GM12878 (cell line): ENCODE measurements around the gene ABCB8. TPM values are rescaled to one million over a fixed set of nuclear protein-coding genes. Genes with fewer than 3 reads are reported as not detected.

Experiments used
- ATAC-seq: fragments of 200-7000 bp; cut with Tn5 transposase; 3 replicates; pipeline ENCODE4 v1.9.1; 2020; ENCODE audit warnings: mild to moderate bottlenecking, moderate library complexity
- BruUV-seq: library from RNA; stranded (reverse); fragments of 400-500 nt; replicated peaks from 2 replicates; lab custom pipeline; 2021; lab: Mats Ljungman, UMichigan
- CTCF ChIA-PET: fragments of 300-600 bp; sonication (Branson Sonifier 250); formaldehyde crosslinking; extraction: SDS; loops from one replicate; lab custom pipeline; 2021; ENCODE audit warnings: inconsistent platforms; lab: Yijun Ruan, JAX
- POLR2A ChIA-PET: fragments of 350-600 bp; formaldehyde crosslinking; extraction: SDS; loops from one replicate; lab custom pipeline; 2021; ENCODE audit warnings: inconsistent platforms; lab: Charles Lee
- RAD21 ChIA-PET: fragments of 300-600 bp; sonication (Branson Sonifier 250); formaldehyde crosslinking; loops from one replicate; lab custom pipeline; 2023; ENCODE audit warnings: antibody characterized with exemption; ENCODE audit not compliant: unreplicated experiment; lab: Charles Lee
- SMC1A ChIA-PET: fragments of 300-600 bp; sonication (Branson Sonifier 250); formaldehyde crosslinking; loops from one replicate; lab custom pipeline; 2023; ENCODE audit not compliant: unreplicated experiment, uncharacterized antibody; lab: Charles Lee
- DNase-seq: peaks from one replicate; pipeline ENCODE4 v3.0.0-alpha.2; 2011; ENCODE audit warnings: low read depth, low spot score
- FAIRE-seq: peaks from 3 replicates; lab custom pipeline; 2011; peaks lifted over from hg19 to GRCh38; lab: Jason Lieb, UNC
- H2AFZ ChIP-seq: 2 replicates; pipeline ENCODE4 v1.6.0; 2011; ENCODE audit warnings: low read depth, low read length, control low read depth; ENCODE audit not compliant: control insufficient read depth
- H3K27ac ChIP-seq: 2 replicates; pipeline ENCODE4 v1.5.1; 2011; ENCODE audit warnings: control low read depth; ENCODE audit not compliant: control insufficient read depth, insufficient read depth
- H3K27me3 ChIP-seq, 2 experiments: replicated peaks in 1 of 2; 2 replicates each; pipeline versions ENCODE4 v1.6.0 to v1.6.1; 2011; ENCODE audit warnings: low read length in 1 of 2; ENCODE audit not compliant: control insufficient read depth in 2 of 2, insufficient read depth in 2 of 2
- H3K36me3 ChIP-seq, 2 experiments: 2 replicates each; pipeline ENCODE4 v1.5.1; 2011; ENCODE audit warnings: low read length in 1 of 2; ENCODE audit not compliant: control insufficient read depth in 2 of 2, insufficient read depth in 2 of 2
- H3K4me1 ChIP-seq: 2 replicates; pipeline ENCODE4 v1.6.1; 2011; ENCODE audit warnings: mild to moderate bottlenecking, low read length, moderate library complexity, mixed read lengths; ENCODE audit not compliant: control insufficient read depth, insufficient read depth
- H3K4me2 ChIP-seq: 2 replicates; pipeline ENCODE4 v1.6.0; 2011; ENCODE audit warnings: control low read depth; ENCODE audit not compliant: control insufficient read depth, insufficient read depth
- H3K4me3 ChIP-seq: fragments of 200-600 bp; sonication (generic); 2 replicates; pipeline ENCODE4 v1.5.1; 2016
- H3K79me2 ChIP-seq: 2 replicates; pipeline ENCODE4 v1.6.0; 2011; ENCODE audit warnings: low read length; ENCODE audit not compliant: control insufficient read depth, insufficient read depth
- H3K9ac ChIP-seq: 2 replicates; pipeline ENCODE4 v1.8.0; 2011; ENCODE audit warnings: low read length, control low read depth, mixed read lengths; ENCODE audit not compliant: control insufficient read depth, insufficient read depth
- H3K9me3 ChIP-seq: replicated peaks from 3 replicates; pipeline ENCODE4 v1.5.1; 2011; ENCODE audit warnings: mild to moderate bottlenecking, low read length; ENCODE audit not compliant: control insufficient read depth, insufficient read depth
- H4K20me1 ChIP-seq: 2 replicates; pipeline ENCODE4 v1.6.0; 2011; ENCODE audit not compliant: control insufficient read depth, insufficient read depth
- BMI1 ChIP-seq: fragments of 450-650 bp; IDR thresholded peaks from 2 replicates; pipeline ENCODE4 v1.6.1; 2016; ENCODE audit warnings: mild to moderate bottlenecking, moderate library complexity, borderline replicate concordance
- CHD4 ChIP-seq: fragments of 200-600 bp; sonication (generic); IDR thresholded peaks from 2 replicates; pipeline ENCODE4 v1.6.1; 2016; ENCODE audit warnings: mild to moderate bottlenecking
- RAD51 ChIP-seq: fragments of 450-650 bp; IDR thresholded peaks from 2 replicates; pipeline ENCODE4 v1.6.1; 2016; ENCODE audit warnings: moderate library complexity, mild to moderate bottlenecking, inconsistent platforms
- STAT1 ChIP-seq: fragments of 450-650 bp; conservative IDR thresholded peaks from 2 replicates; pipeline ENCODE4 v1.6.1; 2014; ENCODE audit warnings: antibody characterized with exemption, mild to moderate bottlenecking
- TCF7 ChIP-seq: IDR thresholded peaks from 2 replicates; pipeline ENCODE4 v1.6.1; 2014; ENCODE audit warnings: antibody characterized with exemption, borderline replicate concordance
- ZNF207 ChIP-seq: fragments of 450-650 bp; IDR thresholded peaks from 2 replicates; pipeline ENCODE4 v1.6.1; 2014; ENCODE audit warnings: antibody characterized with exemption, mild to moderate bottlenecking, borderline replicate concordance
- WGBS: methylation state at CpG from one replicate; pipeline ENCODE4 v1.1.6; 2016; ENCODE audit warnings: low lambda C conversion rate; ENCODE audit not compliant: insufficient replicate concordance, insufficient coverage; ENCODE audit errors: missing lambda C conversion rate; 5-methylcytosine and 5-hydroxymethylcytosine counted together
- in situ Hi-C: fragments of 300-500 bp; cut with MboI; formaldehyde crosslinking; loops from 9 replicates; pipeline ENCODE4 v1.14.3; 2018; ENCODE audit warnings: mixed read lengths
- intact Hi-C: fragments of 100-400 bp; cut with micrococcal nuclease; formaldehyde crosslinking; loops from one replicate; pipeline ENCODE4 v1.14.2; 2022; ENCODE audit not compliant: unreplicated experiment
- polyA plus RNA-seq, 11 experiments: library from polyadenylated mRNA; depleted of rRNA in 4 of 11; unstranded in 6 of 11; stranded (reverse) in 5 of 11; fragments of >200 nt; fragmentation: Nextera tagmentation in 4 of 11; fragmentation: Illumina TruSeq in 1 of 11; extraction: Ambion mirVana in 4 of 11; extraction: Trizol in 1 of 11; gene quantifications; 1 replicate in 1 of 11; 2 replicates in 10 of 11; pipeline versions ENCODE4 v1.2.1 to v1.2.3, GENCODE V29; 2011 to 2016; ENCODE audit warnings: inconsistent platforms in 2 of 11, missing spikeins in 2 of 11, low read depth in 1 of 11
- total RNA-seq, 4 experiments: library from RNA; depleted of rRNA in 3 of 4; stranded (reverse); fragments of >200 nt in 3 of 4; fragmentation: Illumina TruSeq in 1 of 4; extraction: Trizol in 1 of 4; gene quantifications; 2 replicates each; pipeline versions ENCODE4 v1.2.1 to v1.2.3, GENCODE V29; 2013 to 2021
- TF ChIP-seq, protein P1 (sequence below): fragments of 450-650 bp; IDR thresholded peaks from 2 replicates; pipeline ENCODE4 v1.6.1; 2014; ENCODE audit warnings: mild to moderate bottlenecking

The ABCB8 gene
- total and polyA plus RNA-seq, 10 of the 15 experiments (the other 5 are each of a cell fraction or from before 2014, with no cell fraction given) = 0.77 to 34.8 (median 18.9) TPM

DNA sequence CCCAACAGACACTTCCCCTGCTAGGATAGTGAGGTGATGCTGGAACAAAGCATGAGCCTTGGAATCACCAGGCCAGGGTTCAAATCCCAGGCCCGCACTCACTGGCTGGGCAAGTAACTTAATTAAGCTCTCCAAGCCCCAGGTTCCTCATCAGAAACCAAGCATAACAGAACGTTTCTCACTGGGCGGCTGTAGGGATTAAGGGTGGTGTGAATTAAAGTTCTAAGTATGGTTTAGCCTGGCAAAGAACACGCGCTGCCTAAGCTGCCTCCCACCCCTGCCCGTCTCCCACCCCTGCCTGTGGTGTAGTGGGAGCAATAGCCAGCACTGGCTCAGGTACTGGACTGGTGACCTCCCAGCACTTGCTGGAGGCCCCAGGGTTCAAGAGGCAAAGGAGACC, 36.7 kb downstream of the ABCB8 start:
- no peak overlapping the region for H3K4me3 ChIP-seq
- ATAC-seq = no peak
- in situ Hi-C loops = no loop called here
- intact Hi-C loops = no loop called here
- peaks cover 11 to 12% of the 10 kb centered on the region in 2 experiments; a peak in 3 of 4 replicates for H3K36me3 ChIP-seq
- POLR2A ChIA-PET = no interaction called here
- SMC1A ChIA-PET = no interaction called here
- H3K9ac ChIP-seq = no peak overlapping the region
- TF ChIP-seq STAT1 = no peak
- no peak for TF ChIP-seq CHD4
- no peak for TF ChIP-seq ZNF207
- no TSS peak for BruUV-seq
- RAD21 ChIA-PET = no interaction called here
- H4K20me1 ChIP-seq = no peaks in the 10 kb centered on the region
- WGBS = 68% methylated on average over 6 of the region's 6 CpGs
- H2AFZ ChIP-seq = no peak overlapping the region
- DNase-seq = no peak
- FAIRE-seq = no peak
- no peak overlapping the region for H3K27ac ChIP-seq
- no peak overlapping the region for H3K4me2 ChIP-seq
- peaks cover 7% of the 10 kb centered on the region for H3K4me1 ChIP-seq
- peaks cover 18% of the 10 kb centered on the region for H3K79me2 ChIP-seq
- CTCF ChIA-PET = no interaction called here
- H3K27me3 ChIP-seq = no peaks in the 10 kb centered on the region
- no peaks in the 10 kb centered on the region for H3K9me3 ChIP-seq

- peaks cover 7% of the 10 kb centered on the region for H3K4me1 ChIP-seq
- FAIRE-seq = no peak
- ChIA-PET SMC1A (no interaction called here), RAD21 (no interaction called here), POLR2A (no interaction called here), CTCF (no interaction called here)
- no peak overlapping the region for H3K4me3 ChIP-seq
- H3K27me3 ChIP-seq = no peaks in the 10 kb centered on the region
- WGBS = 87% methylated on average over 14 of the region's 14 CpGs
- H3K27ac ChIP-seq = no peak overlapping the region
- H3K36me3 ChIP-seq = peaks cover 11 to 16% of the 10 kb centered on the region in 2 experiments; a peak in 3 of 4 replicates
- H4K20me1 ChIP-seq = no peaks in the 10 kb centered on the region
- ATAC-seq = no peak
- TF ChIP-seq, protein P1, sequence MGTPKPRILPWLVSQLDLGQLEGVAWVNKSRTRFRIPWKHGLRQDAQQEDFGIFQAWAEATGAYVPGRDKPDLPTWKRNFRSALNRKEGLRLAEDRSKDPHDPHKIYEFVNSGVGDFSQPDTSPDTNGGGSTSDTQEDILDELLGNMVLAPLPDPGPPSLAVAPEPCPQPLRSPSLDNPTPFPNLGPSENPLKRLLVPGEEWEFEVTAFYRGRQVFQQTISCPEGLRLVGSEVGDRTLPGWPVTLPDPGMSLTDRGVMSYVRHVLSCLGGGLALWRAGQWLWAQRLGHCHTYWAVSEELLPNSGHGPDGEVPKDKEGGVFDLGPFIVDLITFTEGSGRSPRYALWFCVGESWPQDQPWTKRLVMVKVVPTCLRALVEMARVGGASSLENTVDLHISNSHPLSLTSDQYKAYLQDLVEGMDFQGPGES = no peak
- TF ChIP-seq BMI1 (no peak), TCF7 (no peak), RAD51 (no peak)
- in situ Hi-C loops = no loop called here
- H2AFZ ChIP-seq = no peak overlapping the region
- intact Hi-C loops = no loop called here
- H3K79me2 ChIP-seq = peaks cover 13% of the 10 kb centered on the region
- no peaks in the 10 kb centered on the region for H3K9me3 ChIP-seq
- no peak overlapping the region for H3K4me2 ChIP-seq
- no peak overlapping the region for H3K9ac ChIP-seq
- no TSS peak for BruUV-seq
- no peak for DNase-seq
Measured at GRCh38 chr7:151065516-151065915, 37.3 kb downstream of the ABCB8 start.
